ENCODE measurements around the gene MYEF2. TPM values are rescaled to one million over a fixed set of nuclear protein-coding genes. Genes with fewer than 3 reads are reported as not detected.

MYEF2 gene
- total and polyA plus RNA-seq, 7 donors = 2.4 to 80.4 (median 21.8) TPM

GRCh38 chr15:48132874-48133273 is 45.2 kb downstream of the MYEF2 start:
- H3K27ac ChIP-seq = no peak overlapping the region
- DNase-seq = no peak
- WGBS, 2 donors = 86 to 87% methylated on average over 6 of the region's 6 CpGs

GRCh38 chr15:48131324-48131723 is 46.8 kb downstream of the MYEF2 start:
- DNase-seq = no peak
- H3K27ac ChIP-seq = no peak overlapping the region
- no peak overlapping the region for H3K4me3 ChIP-seq
- TF ChIP-seq CTCF (IDR thresholded peaks at IDR 0.05) (no peak), EP300 (IDR thresholded peaks at IDR 0.05) (no peak), POLR2A (IDR thresholded peaks at IDR 0.05) (no peak), POLR2AphosphoS5 (IDR thresholded peaks at IDR 0.05) (no peak)
- intact Hi-C loops (cut with DNase I) = no loop called here
- peaks cover 0 to 21% (median 8%) of the 10 kb centered on the region in 4 donors for H3K4me1 ChIP-seq
- no peaks in the 10 kb centered on the region for H3K27me3 ChIP-seq
- no peaks in the 10 kb centered on the region for H3K36me3 ChIP-seq
- H3K9me3 ChIP-seq = no peaks in the 10 kb centered on the region

More at GRCh38 chr15:48132874-48133273, 45.2 kb downstream of the MYEF2 start:
- Histone ChIP-seq H3K4me3 (no peak overlapping the region), H3K36me3 (no peaks in the 10 kb centered on the region), H3K27me3 (no peaks in the 10 kb centered on the region), H3K9me3 (no peaks in the 10 kb centered on the region), H3K4me1 (peaks cover 0 to 21% (median 8%) of the 10 kb centered on the region in 4 donors)
- intact Hi-C loops (cut with DNase I) = no loop called here
- no peak for TF ChIP-seq CTCF (IDR thresholded peaks at IDR 0.05)
- TF ChIP-seq POLR2A (IDR thresholded peaks at IDR 0.05) = no peak
- no peak for TF ChIP-seq POLR2AphosphoS5 (IDR thresholded peaks at IDR 0.05)
- no peak for TF ChIP-seq EP300 (IDR thresholded peaks at IDR 0.05)

GRCh38 chr15:48126667-48127355 is 51.3 kb downstream of the MYEF2 start:
- Histone ChIP-seq H3K9me3 (no peaks in the 10 kb centered on the region), H3K4me3 (no peak overlapping the region), H3K27ac (no peak overlapping the region), H3K4me1 (peaks cover 0 to 13% (median 5%) of the 10 kb centered on the region in 4 donors), H3K36me3 (no peaks in the 10 kb centered on the region), H3K27me3 (no peaks in the 10 kb centered on the region)
- no peak for DNase-seq
- 64 to 86% methylated on average over 6 of the region's 6 CpGs for WGBS, 2 donors
- no peak for TF ChIP-seq CTCF (IDR thresholded peaks at IDR 0.05)
- TF ChIP-seq POLR2AphosphoS5 (IDR thresholded peaks at IDR 0.05) = no peak
- no peak for TF ChIP-seq POLR2A (IDR thresholded peaks at IDR 0.05)
- TF ChIP-seq EP300 (IDR thresholded peaks at IDR 0.05) = no peak
- intact Hi-C loops (cut with DNase I) = no loop called here

GRCh38 chr15:48121849-48122248 is 56.2 kb downstream of the MYEF2 start:
- 86% methylated on average over 8 of the region's 8 CpGs for WGBS, 2 donors

More at GRCh38 chr15:48121849-48122248, 56.2 kb downstream of the MYEF2 start:
- no peaks in the 10 kb centered on the region for H3K4me1 ChIP-seq
- H3K27ac ChIP-seq = no peak overlapping the region
- H3K36me3 ChIP-seq = no peaks in the 10 kb centered on the region
- TF ChIP-seq EP300 (IDR thresholded peaks at IDR 0.05) (no peak), CTCF (IDR thresholded peaks at IDR 0.05) (no peak), POLR2A (IDR thresholded peaks at IDR 0.05) (no peak), POLR2AphosphoS5 (IDR thresholded peaks at IDR 0.05) (no peak)
- no peak for DNase-seq
- no peaks in the 10 kb centered on the region for H3K27me3 ChIP-seq
- intact Hi-C loops (cut with DNase I) = no loop called here
- no peak overlapping the region for H3K4me3 ChIP-seq
- H3K9me3 ChIP-seq = no peaks in the 10 kb centered on the region
